ENCODE results near the gene GATA6.
A peak's percentile ranks its signal among the peaks of the same experiment; 100 is the strongest.

GATA6 gene

GRCh38 chr18:22152093-22152492 is 17.3 kb upstream of the GATA6 start:
- H3K9me3 ChIP-seq (ENCODE audit: control insufficient read depth in 1 of 2, low read length in 2 of 2): no peaks in the 10 kb centered on the region
- H3K27me3 ChIP-seq (ENCODE audit: low read depth, low read length): no peaks in the 10 kb centered on the region
- no peaks in the 10 kb centered on the region for H3K36me3 ChIP-seq (ENCODE audit: control insufficient read depth in 1 of 2, insufficient read depth in 2 of 2, low read length in 2 of 2)
- H3K27ac ChIP-seq (ENCODE audit: low read length): no peak overlapping the region
- H3K4me3 ChIP-seq (ENCODE audit: low read depth in 1 of 2, low read length in 2 of 2): no peak overlapping the region
- no peaks in the 10 kb centered on the region for H3K4me1 ChIP-seq (ENCODE audit: control insufficient read depth in 1 of 2, insufficient read depth in 2 of 2, low read length in 2 of 2)

- Histone ChIP-seq H3K4me3 (ENCODE audit: low read depth in 1 of 2, low read length in 2 of 2) (no peak overlapping the region), H3K9me3 (ENCODE audit: control insufficient read depth in 1 of 2, low read length in 2 of 2) (no peaks in the 10 kb centered on the region), H3K36me3 (ENCODE audit: control insufficient read depth in 1 of 2, insufficient read depth in 2 of 2, low read length in 2 of 2) (no peaks in the 10 kb centered on the region), H3K4me1 (ENCODE audit: control insufficient read depth in 1 of 2, insufficient read depth in 2 of 2, low read length in 2 of 2) (no peaks in the 10 kb centered on the region), H3K27me3 (ENCODE audit: low read depth, low read length) (no peaks in the 10 kb centered on the region), H3K27ac (ENCODE audit: low read length) (no peak overlapping the region)
Measured at GRCh38 chr18:22153428-22153827, 16.0 kb upstream of the GATA6 start.

GRCh38 chr18:22155584-22155983 is 13.8 kb upstream of the GATA6 start:
- H3K9me3 ChIP-seq (ENCODE audit: control insufficient read depth in 1 of 2, low read length in 2 of 2): no peaks in the 10 kb centered on the region
- no peaks in the 10 kb centered on the region for H3K4me1 ChIP-seq (ENCODE audit: control insufficient read depth in 1 of 2, insufficient read depth in 2 of 2, low read length in 2 of 2)
- H3K27ac ChIP-seq (ENCODE audit: low read length): no peak overlapping the region
- H3K27me3 ChIP-seq (ENCODE audit: low read depth, low read length): no peaks in the 10 kb centered on the region
- no peak overlapping the region for H3K4me3 ChIP-seq (ENCODE audit: low read depth in 1 of 2, low read length in 2 of 2)
- H3K36me3 ChIP-seq (ENCODE audit: control insufficient read depth in 1 of 2, insufficient read depth in 2 of 2, low read length in 2 of 2): no peaks in the 10 kb centered on the region

- H3K27ac ChIP-seq (ENCODE audit: low read length): no peak overlapping the region
Measured at GRCh38 chr18:22159014-22159413, 10.4 kb upstream of the GATA6 start.

GRCh38 chr18:22161090-22161489 is 8.3 kb upstream of the GATA6 start:
- Histone ChIP-seq H3K4me1 (ENCODE audit: control insufficient read depth in 1 of 2, insufficient read depth in 2 of 2, low read length in 2 of 2) (peaks cover 0 to 12% of the 10 kb centered on the region in 2 donors), H3K36me3 (ENCODE audit: control insufficient read depth in 1 of 2, insufficient read depth in 2 of 2, low read length in 2 of 2) (no peaks in the 10 kb centered on the region), H3K4me3 (ENCODE audit: low read depth in 1 of 2, low read length in 2 of 2) (no peak overlapping the region), H3K9me3 (ENCODE audit: control insufficient read depth in 1 of 2, low read length in 2 of 2) (no peaks in the 10 kb centered on the region), H3K27ac (ENCODE audit: low read length) (no peak overlapping the region), H3K27me3 (ENCODE audit: low read depth, low read length) (peaks cover 33% of the 10 kb centered on the region)

More at GRCh38 chr18:22159014-22159413, 10.4 kb upstream of the GATA6 start:
- Histone ChIP-seq H3K4me1 (ENCODE audit: control insufficient read depth in 1 of 2, insufficient read depth in 2 of 2, low read length in 2 of 2) (no peaks in the 10 kb centered on the region), H3K36me3 (ENCODE audit: control insufficient read depth in 1 of 2, insufficient read depth in 2 of 2, low read length in 2 of 2) (no peaks in the 10 kb centered on the region), H3K27me3 (ENCODE audit: low read depth, low read length) (peaks cover 15% of the 10 kb centered on the region), H3K9me3 (ENCODE audit: control insufficient read depth in 1 of 2, low read length in 2 of 2) (no peaks in the 10 kb centered on the region), H3K4me3 (ENCODE audit: low read depth in 1 of 2, low read length in 2 of 2) (no peak overlapping the region)

GRCh38 chr18:22163416-22164161 is 5.8 kb upstream of the GATA6 start:
- peaks cover 0 to 35% of the 10 kb centered on the region in 2 donors for H3K4me1 ChIP-seq (ENCODE audit: control insufficient read depth in 1 of 2, insufficient read depth in 2 of 2, low read length in 2 of 2)
- peaks cover 58% of the 10 kb centered on the region for H3K27me3 ChIP-seq (ENCODE audit: low read depth, low read length)
- H3K9me3 ChIP-seq (ENCODE audit: control insufficient read depth in 1 of 2, low read length in 2 of 2): no peaks in the 10 kb centered on the region
- H3K36me3 ChIP-seq (ENCODE audit: control insufficient read depth in 1 of 2, insufficient read depth in 2 of 2, low read length in 2 of 2): no peaks in the 10 kb centered on the region
- no peak overlapping the region for H3K4me3 ChIP-seq (ENCODE audit: low read depth in 1 of 2, low read length in 2 of 2)
- no peak overlapping the region for H3K27ac ChIP-seq (ENCODE audit: low read length)

- no peaks in the 10 kb centered on the region for H3K36me3 ChIP-seq (ENCODE audit: control insufficient read depth in 1 of 2, insufficient read depth in 2 of 2, low read length in 2 of 2)
- no peaks in the 10 kb centered on the region for H3K9me3 ChIP-seq (ENCODE audit: control insufficient read depth in 1 of 2, low read length in 2 of 2)
- H3K27me3 ChIP-seq (ENCODE audit: low read depth, low read length): peaks cover 59% of the 10 kb centered on the region
- peaks cover 0 to 43% of the 10 kb centered on the region in 2 donors for H3K4me1 ChIP-seq (ENCODE audit: control insufficient read depth in 1 of 2, insufficient read depth in 2 of 2, low read length in 2 of 2)
- no peak overlapping the region for H3K27ac ChIP-seq (ENCODE audit: low read length)
- H3K4me3 ChIP-seq (ENCODE audit: low read depth in 1 of 2, low read length in 2 of 2): no peak overlapping the region
Measured at GRCh38 chr18:22164337-22165048, 4.9 kb upstream of the GATA6 start.

GRCh38 chr18:22165049-22165602 is 4.3 kb upstream of the GATA6 start:
- Histone ChIP-seq H3K4me1 (ENCODE audit: control insufficient read depth in 1 of 2, insufficient read depth in 2 of 2, low read length in 2 of 2) (peaks cover 0 to 47% of the 10 kb centered on the region in 2 donors), H3K27me3 (ENCODE audit: low read depth, low read length) (peaks cover 59% of the 10 kb centered on the region), H3K27ac (ENCODE audit: low read length) (peak overlapping the region; percentile 51), H3K4me3 (ENCODE audit: low read depth in 1 of 2, low read length in 2 of 2) (peak overlapping the region in 1 of 2 donors; percentile 13), H3K9me3 (ENCODE audit: control insufficient read depth in 1 of 2, low read length in 2 of 2) (no peaks in the 10 kb centered on the region), H3K36me3 (ENCODE audit: control insufficient read depth in 1 of 2, insufficient read depth in 2 of 2, low read length in 2 of 2) (no peaks in the 10 kb centered on the region)

- Histone ChIP-seq H3K4me1 (ENCODE audit: control insufficient read depth in 1 of 2, insufficient read depth in 2 of 2, low read length in 2 of 2) (peaks cover 0 to 47% of the 10 kb centered on the region in 2 donors), H3K4me3 (ENCODE audit: low read depth in 1 of 2, low read length in 2 of 2) (peak overlapping the region in 1 of 2 donors; percentile 44), H3K9me3 (ENCODE audit: control insufficient read depth in 1 of 2, low read length in 2 of 2) (no peaks in the 10 kb centered on the region), H3K36me3 (ENCODE audit: control insufficient read depth in 1 of 2, insufficient read depth in 2 of 2, low read length in 2 of 2) (no peaks in the 10 kb centered on the region), H3K27ac (ENCODE audit: low read length) (peak overlapping the region; percentile 67), H3K27me3 (ENCODE audit: low read depth, low read length) (peaks cover 59% of the 10 kb centered on the region)
Measured at GRCh38 chr18:22165603-22166068, 3.8 kb upstream of the GATA6 start.

- H3K27me3 ChIP-seq (ENCODE audit: low read depth, low read length): peaks cover 59% of the 10 kb centered on the region
- peak overlapping the region; percentile 67 for H3K27ac ChIP-seq (ENCODE audit: low read length)
- peak overlapping the region in 1 of 2 donors; percentile 44 for H3K4me3 ChIP-seq (ENCODE audit: low read depth in 1 of 2, low read length in 2 of 2)
- no peaks in the 10 kb centered on the region for H3K36me3 ChIP-seq (ENCODE audit: control insufficient read depth in 1 of 2, insufficient read depth in 2 of 2, low read length in 2 of 2)
- H3K4me1 ChIP-seq (ENCODE audit: control insufficient read depth in 1 of 2, insufficient read depth in 2 of 2, low read length in 2 of 2): peaks cover 0 to 51% of the 10 kb centered on the region in 2 donors
- no peaks in the 10 kb centered on the region for H3K9me3 ChIP-seq (ENCODE audit: control insufficient read depth in 1 of 2, low read length in 2 of 2)
Measured at GRCh38 chr18:22166069-22166950, 3.1 kb upstream of the GATA6 start.
